ENCODE data around the gene MME. TPM values are rescaled to one million over a fixed set of nuclear protein-coding genes. Genes with fewer than 3 reads are reported as not detected.

MME gene
- total and polyA plus RNA-seq, 2 of the 8 experiments (the other 6 are each of a cell fraction or from before 2014, with no cell fraction given), result 5.0 to 39.6 TPM

- no peak overlapping the region for H2BK5ac ChIP-seq (ENCODE audit: low read depth, low read length)
- POLR2A ChIA-PET (ENCODE audit: partially characterized antibody), result no interaction called here
- no peaks in the 10 kb centered on the region for H3K79me2 ChIP-seq (ENCODE audit: control insufficient read depth in 1 of 2, insufficient read depth in 2 of 2, low read length in 2 of 2)
- no peak overlapping the region for H4K91ac ChIP-seq (replicated peaks; ENCODE audit: insufficient read length, low read length)
- H3K4me1 ChIP-seq (replicated peaks in 1 of 4; ENCODE audit: control insufficient read depth in 3 of 4, insufficient read depth in 4 of 4, low read length in 3 of 4), result no peaks in the 10 kb centered on the region
- no peak overlapping the region for H3K14ac ChIP-seq (ENCODE audit: insufficient read length)
- H3K36me3 ChIP-seq (ENCODE audit: control insufficient read depth in 2 of 4, insufficient read depth in 4 of 4, low read length in 3 of 4), result 0 out of 8 replicates have a peak, but pooled peaks cover 0 to 3% (median 0%) of the 10 kb centered on the region in 4 experiments
- no peak overlapping the region for H3K4ac ChIP-seq (replicated peaks; ENCODE audit: insufficient read length, low read depth, low read length)
- no peak overlapping the region for H2AFZ ChIP-seq (ENCODE audit: low read length)
- peaks cover 13 to 15% of the 10 kb centered on the region in 2 experiments for H3K9me3 ChIP-seq (ENCODE audit: insufficient read depth in 2 of 2, low read depth in 1 of 2, low read length in 1 of 2)
- no peak overlapping the region for H3K23ac ChIP-seq (ENCODE audit: insufficient read length)
- no peak for DNase-seq (ENCODE audit: low read depth in 1 of 2, low spot score in 2 of 2)
- CTCF ChIA-PET (ENCODE audit: partially characterized antibody), result no interaction called here
- H4K5ac ChIP-seq (ENCODE audit: insufficient read length, low read depth, low read length), result no peak overlapping the region
- H2AK5ac ChIP-seq (ENCODE audit: low read depth, low read length), result no peak overlapping the region
- H2BK120ac ChIP-seq (replicated peaks; ENCODE audit: low read depth, low read length), result no peak overlapping the region
- H3K4me2 ChIP-seq (ENCODE audit: insufficient read depth in 1 of 2, low read depth in 2 of 2, low read length in 2 of 2), result no peak overlapping the region
- H4K20me1 ChIP-seq (replicated peaks in 1 of 2; ENCODE audit: control insufficient read depth in 1 of 2, insufficient read depth in 2 of 2, low read length in 2 of 2), result no peaks in the 10 kb centered on the region
- no peak for FAIRE-seq
- H2BK20ac ChIP-seq (ENCODE audit: low read length), result no peak overlapping the region
- H3K4me3 ChIP-seq (ENCODE audit: extremely low read depth in 1 of 4, insufficient read depth in 2 of 4, low read depth in 3 of 4, low read length in 4 of 4), result no peak overlapping the region
- H3K23me2 ChIP-seq (ENCODE audit: low read depth, low read length), result no peaks in the 10 kb centered on the region
- H2BK12ac ChIP-seq (ENCODE audit: low read depth, low read length), result no peak overlapping the region
- no peak overlapping the region for H3K9ac ChIP-seq (replicated peaks in 1 of 4; ENCODE audit: extremely low read depth in 1 of 4, low read depth in 3 of 4, low read length in 3 of 4)
- H4K8ac ChIP-seq (ENCODE audit: extremely low read depth, insufficient read depth, low read length), result no peak overlapping the region
- H3K56ac ChIP-seq (replicated peaks; ENCODE audit: insufficient read length, low read depth, low read length), result no peak overlapping the region
- H3K79me1 ChIP-seq (ENCODE audit: low read depth, low read length), result no peaks in the 10 kb centered on the region
- WGBS, 2 experiments (ENCODE audit: extremely low coverage in 1 of 2, insufficient coverage in 1 of 2, insufficient read length in 1 of 2, insufficient replicate concordance in 2 of 2, low coverage in 1 of 2, low lambda C conversion rate in 2 of 2, missing lambda C conversion rate in 1 of 2), result 93% methylated on average over 3 of the region's 3 CpGs; no CpG with 5 or more reads in 1 of the 2 experiments
- no peak for TF ChIP-seq KDM1A (IDR thresholded peaks at IDR 0.05; ENCODE audit: borderline replicate concordance, low read length)
- TF ChIP-seq EGR1 (IDR thresholded peaks at IDR 0.05; ENCODE audit: borderline replicate concordance, low read depth, low read length), result no peak
- no peak for TF ChIP-seq CREB1 (IDR thresholded peaks at IDR 0.05)
- TF ChIP-seq BRCA1 (IDR thresholded peaks at IDR 0.05; ENCODE audit: low read depth, low read length), result no peak
- TF ChIP-seq RAD21 (IDR thresholded peaks at IDR 0.05 in 1 of 2, conservative IDR thresholded peaks at IDR 0.05 in 1 of 2; ENCODE audit: low read depth in 2 of 2, low read length in 2 of 2), result no peak
- no peak for TF ChIP-seq RFX5 (IDR thresholded peaks at IDR 0.05; ENCODE audit: borderline replicate concordance, low read depth, low read length)
- no peak for TF ChIP-seq USF2 (IDR thresholded peaks at IDR 0.05; ENCODE audit: low read length)
- no peak for TF ChIP-seq SIRT6 (IDR thresholded peaks at IDR 0.05; ENCODE audit: low read length)
- TF ChIP-seq CTBP2 (IDR thresholded peaks at IDR 0.05; ENCODE audit: borderline replicate concordance, insufficient read depth, insufficient read length, low read length), result no peak
- H2BK15ac ChIP-seq (ENCODE audit: low read length), result no peak overlapping the region
- no peak overlapping the region for H3K18ac ChIP-seq (ENCODE audit: extremely low read depth, low read length)
- H3K27ac ChIP-seq (ENCODE audit: low read depth, low read length), result no peak overlapping the region
- no peaks in the 10 kb centered on the region for H3K27me3 ChIP-seq (replicated peaks in 1 of 4; ENCODE audit: control insufficient read depth in 3 of 4, extremely low read depth in 1 of 4, insufficient read depth in 3 of 4, low read length in 3 of 4)
These were observed 32.4 kb upstream of the MME start for GRCh38 chr3:155047672-155048071.

Measured in H1 (cell line).